NCI-H345 treated with DMSO at 0.1 percent for 48 hours (cell line): ENCODE measurements around the gene RBM26.

Source experiments
- DNase-seq: peaks from one replicate; lab custom pipeline; 2025; ENCODE audit not compliant: unreplicated experiment; lab: John Stamatoyannopoulos, UW

RBM26 gene

GRCh38 chr13:79423340-79423739 lies 17.3 kb upstream of the RBM26 start:
- no peak for DNase-seq

GRCh38 chr13:79419365-79419764 lies 13.3 kb upstream of the RBM26 start:
- no peak for DNase-seq

GRCh38 chr13:79417741-79418140 lies 11.7 kb upstream of the RBM26 start:
- DNase-seq: no peak

DNA sequence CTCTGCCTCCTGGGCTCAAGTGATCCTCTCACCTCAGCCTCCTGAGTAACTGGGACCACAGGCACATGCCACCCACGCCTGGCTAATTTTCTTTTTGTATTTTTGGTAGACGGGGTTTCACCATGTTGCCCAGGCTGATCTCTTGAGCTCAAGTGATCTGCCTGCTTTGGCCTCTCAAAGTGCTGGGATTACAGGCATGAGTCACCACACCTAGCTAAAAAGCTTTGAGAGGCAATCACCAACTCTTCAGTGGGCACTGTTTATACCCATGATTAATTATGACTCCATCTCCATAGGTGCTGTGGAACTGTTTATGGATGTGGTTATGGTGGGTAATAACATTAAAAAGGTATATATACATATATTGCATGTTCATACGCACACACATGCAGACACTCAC lies 7.5 kb upstream of the RBM26 start:
- DNase-seq: no peak

- no peak for DNase-seq
Measured at GRCh38 chr13:79409828-79410227, 3.8 kb upstream of the RBM26 start.

DNA sequence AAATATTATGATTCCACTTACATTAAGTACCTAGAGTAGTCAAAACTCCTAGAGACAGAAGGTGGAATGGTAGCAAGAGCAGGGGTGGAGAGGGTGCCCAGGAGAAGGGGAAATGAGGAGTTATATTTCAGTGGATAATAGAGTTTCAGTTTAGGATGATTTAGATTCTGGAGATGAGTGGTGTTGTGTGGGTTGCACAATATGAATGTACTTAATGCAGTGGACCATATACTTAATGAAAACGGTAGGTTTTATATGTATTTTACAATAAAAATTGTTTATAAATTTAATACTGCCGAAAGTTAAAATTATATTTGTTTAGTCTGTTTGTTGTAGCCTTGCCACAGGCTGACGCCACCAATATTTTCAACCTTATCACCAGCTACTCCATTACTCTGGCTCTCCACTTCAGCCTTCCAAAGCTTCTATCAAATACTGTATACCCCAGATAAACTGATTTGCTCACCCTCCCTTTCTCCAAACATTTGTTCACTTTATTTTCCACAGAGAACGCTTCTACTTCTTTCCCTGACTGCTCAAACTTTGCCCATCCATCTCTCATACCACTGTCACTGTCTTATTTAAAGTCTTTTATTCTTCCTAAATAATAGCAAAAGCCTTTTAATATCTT lies 1.4 kb upstream of the RBM26 start:
- no peak for DNase-seq

GRCh38 chr13:79406597-79406908 lies 498 bp upstream of the RBM26 start:
- peak; percentile 77 for DNase-seq

DNA sequence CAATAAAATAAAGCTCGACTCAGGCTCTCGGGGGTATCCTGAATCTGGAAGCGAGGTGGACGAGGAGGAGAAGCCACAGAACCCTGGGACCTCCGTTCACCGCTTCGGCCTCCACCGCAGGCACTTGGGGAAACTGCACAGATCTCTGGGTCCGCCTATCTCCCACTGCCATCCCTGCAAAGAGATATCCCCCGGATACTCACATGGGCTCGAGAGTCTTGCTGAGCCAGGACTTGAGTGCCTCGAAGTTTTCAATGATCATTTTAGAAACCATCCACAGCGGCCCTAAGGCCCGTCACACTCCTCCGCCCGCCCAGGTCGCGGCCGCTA lies 589 bp downstream of the RBM26 start:
- no peak for DNase-seq

- no peak for DNase-seq
Measured at GRCh38 chr13:79404985-79405384, 1.1 kb downstream of the RBM26 start.

GRCh38 chr13:79404361-79404760 lies 1.7 kb downstream of the RBM26 start:
- no peak for DNase-seq

DNA sequence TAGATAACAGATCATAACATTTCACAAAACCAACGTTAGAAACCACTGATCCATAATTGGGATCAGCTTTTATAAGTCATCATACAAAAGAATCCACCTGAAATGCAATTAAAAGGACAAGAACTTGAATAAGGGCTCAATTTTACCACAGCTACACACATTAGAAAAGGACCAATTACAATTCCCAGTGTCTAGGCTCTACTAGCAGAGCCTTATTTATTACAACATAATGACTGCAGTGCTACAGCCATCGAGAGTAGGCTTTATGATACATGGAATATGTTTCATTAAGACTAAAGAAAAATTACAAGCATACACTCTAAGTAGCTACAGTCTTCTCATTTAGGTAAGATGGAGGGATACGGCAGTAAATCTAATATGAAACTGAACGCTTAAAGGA lies 2.9 kb downstream of the RBM26 start:
- no peak for DNase-seq

DNA sequence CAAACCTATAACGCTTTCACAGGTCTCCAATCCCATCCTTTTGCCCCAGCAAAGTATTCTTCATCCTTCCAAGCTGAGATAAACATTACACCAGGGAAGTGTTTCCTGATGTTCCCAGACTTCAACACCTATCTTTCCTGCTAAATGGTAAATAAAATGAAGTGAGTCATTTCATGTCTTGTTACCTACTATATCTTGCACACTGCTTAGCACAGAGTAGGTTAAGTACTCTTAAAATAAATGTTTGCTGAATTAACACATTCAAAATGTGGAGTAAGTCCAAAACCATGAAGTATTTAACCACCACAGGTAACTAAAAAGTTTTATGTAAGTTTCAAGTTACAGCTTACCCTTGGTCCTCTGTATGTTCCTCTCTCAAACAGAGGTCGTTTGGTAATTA lies 3.4 kb downstream of the RBM26 start:
- no peak for DNase-seq

DNA sequence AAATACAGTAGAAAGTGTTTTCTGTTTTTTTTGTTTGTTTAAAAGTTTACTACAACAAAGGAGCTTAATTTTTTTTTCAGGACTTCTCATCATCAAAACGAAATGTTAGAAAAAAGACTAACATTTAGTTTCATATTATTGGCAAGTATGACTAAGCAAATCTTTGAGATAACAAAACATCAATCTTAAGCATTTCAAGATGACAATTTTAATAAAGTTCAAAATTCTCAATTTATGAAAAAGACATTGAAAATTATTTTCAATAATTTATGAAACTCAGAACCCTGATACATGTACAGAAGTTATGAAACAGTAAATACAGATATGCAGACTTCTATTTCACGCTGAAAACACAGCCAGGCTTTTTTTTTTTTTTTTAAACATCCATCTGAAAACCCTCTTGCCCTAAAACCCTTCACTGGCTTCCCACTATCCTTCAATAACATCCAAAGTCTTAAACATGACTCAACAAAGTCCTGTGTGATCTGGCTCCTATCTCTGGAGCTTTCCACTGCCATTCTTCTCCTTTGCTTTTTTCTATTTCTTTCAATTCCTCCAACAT lies 3.9 kb downstream of the RBM26 start:
- DNase-seq: no peak

DNA sequence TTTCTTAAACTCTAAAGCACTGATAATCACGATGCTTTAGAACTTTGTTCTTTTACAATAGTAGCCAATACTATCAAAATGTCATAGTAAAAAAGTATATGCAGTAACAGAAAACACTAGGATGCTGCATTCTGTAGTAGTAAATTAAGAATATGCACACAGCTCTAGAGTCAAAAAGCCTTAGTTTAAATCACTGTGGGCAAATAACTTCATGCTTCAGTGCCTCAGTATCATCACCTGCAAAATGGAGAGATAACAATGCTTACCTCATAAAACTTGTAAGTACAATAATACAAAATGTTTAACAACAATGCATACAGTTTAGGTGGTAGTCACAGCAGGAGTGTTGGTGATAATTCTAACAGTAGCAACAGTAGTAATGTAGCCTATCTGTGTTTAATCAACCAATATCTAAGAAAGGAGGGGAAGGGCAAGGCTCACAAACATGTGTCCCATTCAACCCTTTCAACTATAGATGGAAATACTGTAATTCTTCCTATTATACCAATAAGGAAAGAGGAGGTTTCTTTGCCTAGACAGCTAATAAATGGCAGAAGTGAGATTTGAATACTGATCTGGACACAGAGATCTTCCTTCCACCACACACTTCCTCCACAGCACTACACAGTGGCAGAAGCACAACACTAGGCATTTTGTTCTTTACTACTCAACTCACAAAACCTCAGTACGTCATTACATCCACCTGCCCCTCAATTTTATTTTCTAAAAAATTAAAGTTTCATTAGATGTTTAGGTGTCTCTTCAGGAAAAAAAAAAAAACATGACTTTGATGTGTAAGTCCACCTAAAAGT lies 4.6 kb downstream of the RBM26 start:
- DNase-seq: no peak

DNA sequence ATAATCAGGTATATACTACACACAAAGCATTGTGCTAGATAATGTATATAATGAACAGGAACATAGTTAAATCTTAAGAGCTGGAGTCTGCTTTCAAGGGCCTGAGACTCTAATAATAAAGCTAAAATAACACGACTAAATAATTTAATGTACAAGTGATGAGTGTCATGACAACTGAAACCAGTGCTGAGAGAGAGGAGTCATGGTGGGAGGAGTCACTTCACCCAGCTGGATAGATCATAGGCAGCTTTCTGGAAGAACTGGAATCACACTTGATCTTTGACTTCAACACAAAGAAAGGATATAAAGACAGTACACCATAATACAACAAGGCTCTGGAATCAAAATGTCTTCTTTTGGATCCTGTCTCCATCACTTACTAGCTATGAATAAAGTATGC lies 7.1 kb downstream of the RBM26 start:
- DNase-seq: no peak

DNA sequence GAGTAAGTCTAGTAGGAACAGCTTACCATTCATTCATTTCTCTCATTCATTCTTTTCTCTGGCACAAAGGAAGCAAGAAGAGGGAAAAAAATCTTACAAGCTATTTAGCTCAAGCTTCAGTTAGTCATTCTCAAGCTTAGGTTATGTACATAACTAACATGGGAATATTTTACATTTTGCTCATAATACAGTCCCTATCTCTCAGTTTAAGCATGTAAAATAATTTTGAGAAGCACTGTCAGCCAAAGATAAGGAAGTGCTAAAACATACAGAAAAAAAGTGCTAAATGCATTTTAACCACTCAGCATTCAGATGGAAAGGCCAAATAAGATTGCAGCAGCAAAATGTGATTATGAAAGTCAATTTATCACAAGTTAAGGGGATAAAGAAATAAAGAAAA lies 7.9 kb downstream of the RBM26 start:
- no peak for DNase-seq

GRCh38 chr13:79395881-79396280 lies 10.2 kb downstream of the RBM26 start:
- DNase-seq: no peak

- peak; percentile 92 for DNase-seq
Measured at GRCh38 chr13:79393564-79394249, 12.3 kb downstream of the RBM26 start.

DNA sequence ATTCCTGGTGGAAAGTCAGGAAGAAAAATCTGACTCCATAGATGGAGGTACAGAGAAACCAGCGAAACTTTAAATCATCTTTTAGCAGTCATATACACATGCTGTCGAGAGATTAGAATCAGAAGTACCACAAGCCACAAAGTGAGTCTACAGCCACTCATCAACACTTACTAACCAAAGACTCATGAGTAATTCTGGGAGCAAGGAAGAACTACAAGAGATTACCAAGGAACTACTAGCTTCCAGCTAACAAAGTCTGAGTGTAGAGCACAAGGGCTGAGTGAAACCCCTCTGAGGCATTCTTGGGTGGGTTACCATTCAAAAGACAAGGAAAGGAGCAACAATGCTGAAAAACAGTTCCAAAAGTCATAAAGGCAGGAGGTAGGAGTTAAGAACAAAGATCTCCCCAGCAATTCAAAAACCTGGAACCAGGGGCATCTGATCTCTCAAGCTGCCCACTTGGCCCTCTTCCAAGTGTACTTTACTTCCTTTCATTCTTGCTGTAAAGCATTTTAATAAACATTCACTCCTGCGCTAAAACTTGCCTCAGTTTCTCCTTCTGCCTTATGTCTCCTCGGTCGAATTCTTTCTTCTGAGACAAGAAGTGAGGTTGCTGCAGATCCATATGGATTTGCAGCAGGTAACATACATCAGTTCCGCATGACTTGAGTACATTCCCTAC lies 13.0 kb downstream of the RBM26 start:
- DNase-seq: no peak

GRCh38 chr13:79389026-79389425 lies 17.0 kb downstream of the RBM26 start:
- DNase-seq: no peak

- no peak for DNase-seq
Measured at GRCh38 chr13:79387853-79388252, 18.2 kb downstream of the RBM26 start.
